Measurements from ENCODE around the gene S100A5. TPM values are rescaled to one million over a fixed set of nuclear protein-coding genes. Genes with fewer than 3 reads are reported as not detected.
"Not testable (repeated sequence)": the region's sequence is repeated elsewhere in the genome, so short reads cannot be mapped to it uniquely, and the experiment has no call there.

Gene S100A5
- total and polyA plus RNA-seq, 12 donors: not detected

DNA sequence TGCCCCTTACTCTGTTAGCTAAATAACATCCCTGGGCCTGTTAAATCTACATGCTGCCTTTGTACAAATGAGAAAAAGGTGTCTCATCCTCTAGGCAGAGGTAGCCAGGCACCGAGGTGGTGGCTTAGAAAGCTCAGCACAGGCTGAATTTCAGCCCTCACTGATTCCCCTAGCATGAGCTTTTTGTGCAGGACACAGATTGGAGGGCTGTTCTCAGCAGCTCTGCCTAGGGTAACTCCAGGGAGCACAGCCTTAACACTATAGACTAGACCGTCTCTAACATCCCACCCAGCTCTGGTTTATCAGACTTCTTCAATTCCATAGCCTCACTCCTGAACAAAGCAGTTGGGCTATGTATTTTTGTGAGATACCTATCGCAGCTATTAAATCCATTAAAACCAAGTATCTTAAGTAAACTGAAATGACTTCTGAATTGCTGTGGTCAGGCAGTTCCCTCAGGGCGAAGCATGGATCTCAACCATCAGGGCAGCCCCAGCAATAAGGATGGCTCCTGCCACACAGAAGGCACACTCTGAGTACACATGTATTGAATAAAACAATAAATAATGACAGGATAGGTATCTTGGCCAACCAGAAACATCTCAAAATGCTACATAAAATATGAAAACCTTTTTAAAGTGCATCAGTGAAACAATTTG lies 19.8 kb downstream of the S100A5 start:
- Histone ChIP-seq H3K27me3 (no peaks in the 10 kb centered on the region), H3K4me1 (peaks cover 0 to 25% (median 8%) of the 10 kb centered on the region in 9 donors), H3K4me3 (no peak overlapping the region), H3K36me3 (no peaks in the 10 kb centered on the region), H3K27ac (no peak overlapping the region), H3K9me3 (no peaks in the 10 kb centered on the region)
- 92 to 96% methylated on average over 4 of the region's 4 CpGs for WGBS, 2 donors
- no peak for ATAC-seq
- DNase-seq: no peak
- intact Hi-C loops (cut with DNase I): no loop called here
- TF ChIP-seq, protein P1, sequence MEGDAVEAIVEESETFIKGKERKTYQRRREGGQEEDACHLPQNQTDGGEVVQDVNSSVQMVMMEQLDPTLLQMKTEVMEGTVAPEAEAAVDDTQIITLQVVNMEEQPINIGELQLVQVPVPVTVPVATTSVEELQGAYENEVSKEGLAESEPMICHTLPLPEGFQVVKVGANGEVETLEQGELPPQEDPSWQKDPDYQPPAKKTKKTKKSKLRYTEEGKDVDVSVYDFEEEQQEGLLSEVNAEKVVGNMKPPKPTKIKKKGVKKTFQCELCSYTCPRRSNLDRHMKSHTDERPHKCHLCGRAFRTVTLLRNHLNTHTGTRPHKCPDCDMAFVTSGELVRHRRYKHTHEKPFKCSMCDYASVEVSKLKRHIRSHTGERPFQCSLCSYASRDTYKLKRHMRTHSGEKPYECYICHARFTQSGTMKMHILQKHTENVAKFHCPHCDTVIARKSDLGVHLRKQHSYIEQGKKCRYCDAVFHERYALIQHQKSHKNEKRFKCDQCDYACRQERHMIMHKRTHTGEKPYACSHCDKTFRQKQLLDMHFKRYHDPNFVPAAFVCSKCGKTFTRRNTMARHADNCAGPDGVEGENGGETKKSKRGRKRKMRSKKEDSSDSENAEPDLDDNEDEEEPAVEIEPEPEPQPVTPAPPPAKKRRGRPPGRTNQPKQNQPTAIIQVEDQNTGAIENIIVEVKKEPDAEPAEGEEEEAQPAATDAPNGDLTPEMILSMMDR (IDR thresholded peaks at IDR 0.05): no peak

DNA sequence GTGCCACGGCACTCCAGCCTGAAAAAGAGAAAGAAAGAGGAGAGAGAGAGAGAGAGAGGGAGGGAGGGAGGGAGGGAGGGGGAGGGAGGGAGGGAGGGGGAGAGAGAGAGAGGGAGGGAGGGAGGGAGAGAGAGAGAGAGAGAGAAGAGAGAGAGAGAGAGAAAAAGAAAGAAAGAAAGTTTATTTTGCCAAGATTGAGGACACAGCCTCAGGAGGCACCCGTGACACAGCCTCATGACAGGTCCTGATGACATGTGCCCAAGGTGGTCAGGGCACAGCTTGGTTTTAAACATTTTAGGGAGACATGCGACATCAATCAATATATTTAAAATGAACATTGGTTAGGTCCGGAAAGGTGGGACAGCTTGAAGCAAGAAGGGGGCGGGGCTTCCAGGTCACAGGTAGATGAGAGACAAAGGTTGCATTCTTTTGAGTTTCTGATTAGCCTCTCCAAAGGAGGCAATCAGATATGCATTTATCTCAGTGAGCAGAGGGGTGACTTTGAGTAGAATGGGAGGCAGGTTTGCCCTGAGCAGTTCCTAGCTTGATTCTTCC lies 20.5 kb downstream of the S100A5 start:
- DNase-seq; intact Hi-C loops (cut with DNase I); H3K27me3 ChIP-seq; ATAC-seq; H3K27ac ChIP-seq; H3K4me3 ChIP-seq; H3K9me3 ChIP-seq; H3K36me3 ChIP-seq: not testable (repeated sequence)
- peaks cover 0 to 26% (median 4%) of the 10 kb centered on the region in 9 donors for H3K4me1 ChIP-seq
- 87 to 90% methylated on average over 5 of the region's 5 CpGs for WGBS, 2 donors

DNA sequence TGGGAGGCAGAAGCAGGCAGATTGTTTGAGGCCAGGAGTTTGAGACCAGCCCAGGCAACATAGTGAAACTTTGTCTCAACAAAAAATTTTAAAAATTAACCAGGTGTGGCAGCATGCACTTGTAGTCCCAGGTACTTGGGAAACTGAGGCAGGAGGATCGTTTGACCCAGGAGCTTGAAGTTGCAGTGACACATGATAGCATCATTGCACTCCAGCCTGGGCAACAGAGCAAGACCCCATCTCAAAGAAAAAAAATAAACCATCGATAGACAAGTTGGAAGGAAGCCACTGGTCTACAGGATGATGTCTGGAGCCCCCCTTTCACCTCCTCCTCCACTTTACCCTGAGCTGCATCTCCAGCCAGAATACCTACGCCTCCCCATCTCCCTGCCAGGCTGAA lies 21.5 kb downstream of the S100A5 start:
- WGBS, 2 donors: 82 to 90% methylated on average over 3 of the region's 3 CpGs
- no peak overlapping the region for H3K4me3 ChIP-seq
- TF ChIP-seq, protein P1 (IDR thresholded peaks at IDR 0.05): no peak
- no peak for DNase-seq
- no peaks in the 10 kb centered on the region for H3K9me3 ChIP-seq
- no peak overlapping the region for H3K27ac ChIP-seq
- H3K36me3 ChIP-seq: no peaks in the 10 kb centered on the region
- H3K4me1 ChIP-seq: peaks cover 0 to 30% (median 4%) of the 10 kb centered on the region in 9 donors
- intact Hi-C loops (cut with DNase I): loop anchor here in 3 of 10 donors (10.0 kb wide), 2 partner anchors 46 to 226 kb away; partner anchors contain the start of gene S100A2 (in 1 of the 3)
- H3K27me3 ChIP-seq: no peaks in the 10 kb centered on the region
- ATAC-seq: no peak

DNA sequence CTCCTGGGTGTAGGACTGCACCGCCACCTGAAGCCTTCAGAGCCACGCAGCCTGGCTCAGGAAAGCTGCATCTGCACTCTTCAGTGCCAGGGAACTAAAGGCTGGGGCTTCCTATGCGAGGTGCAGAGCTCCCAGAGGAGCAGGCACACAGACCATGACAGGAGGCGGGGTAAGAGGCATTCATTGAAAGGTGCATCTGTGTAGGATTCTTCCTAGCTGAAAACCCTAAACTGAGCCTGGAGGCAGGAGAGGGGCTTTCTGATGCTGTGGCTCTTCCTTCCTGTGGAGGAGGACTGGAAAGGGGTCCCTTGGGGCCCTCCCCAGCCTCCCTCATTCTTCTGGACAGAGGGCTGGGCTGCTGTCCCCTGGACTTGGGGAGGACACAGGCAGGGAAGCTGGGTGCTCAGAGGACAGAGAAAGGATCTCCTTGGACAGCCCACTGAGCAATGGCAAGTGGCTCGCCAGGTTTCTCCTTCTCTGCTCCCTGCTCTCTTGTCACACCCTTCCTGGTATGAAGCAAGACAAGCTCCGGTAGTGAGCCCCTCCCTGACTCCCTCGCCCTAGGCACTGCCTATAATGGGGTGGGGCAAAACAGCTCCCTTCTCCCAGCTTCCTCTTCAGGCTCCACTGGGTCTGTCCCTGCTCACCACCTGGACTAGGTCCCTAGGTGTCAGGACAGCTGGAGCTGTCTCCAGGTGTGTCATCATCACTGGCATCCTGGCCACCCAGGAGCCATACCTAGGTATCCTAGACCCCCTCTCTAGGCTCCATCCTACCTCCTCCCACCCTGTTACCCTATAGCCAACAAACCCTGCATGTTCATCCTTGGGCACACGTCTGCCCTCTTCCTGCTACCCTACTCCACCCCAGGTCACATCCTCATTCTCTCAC lies 25.0 kb downstream of the S100A5 start:
- no peak for DNase-seq
- ATAC-seq: peak in 6 of 8 donors; percentile 32 to 69 (median 44)
- WGBS, 2 donors: 53 to 56% methylated on average over 8 of the region's 8 CpGs

More for the DNA sequence above, 25.0 kb downstream of the S100A5 start:
- Histone ChIP-seq H3K36me3 (no peaks in the 10 kb centered on the region), H3K27ac (peak overlapping the region in 1 of 10 donors; percentile 34), H3K9me3 (no peaks in the 10 kb centered on the region), H3K4me1 (peaks cover 0 to 36% (median 4%) of the 10 kb centered on the region in 9 donors), H3K27me3 (no peaks in the 10 kb centered on the region), H3K4me3 (no peak overlapping the region)
- intact Hi-C loops (cut with DNase I): loop anchor here in 3 of 10 donors (10.0 kb wide), 2 partner anchors 49 to 229 kb away; partner anchors contain the start of gene S100A2 (in 1 of the 3)
- TF ChIP-seq, protein P1 (IDR thresholded peaks at IDR 0.05): no peak

Data from heart right ventricle (tissue), 16 donors.